T47D (cell line): ENCODE results near the gene GPHN.

Source experiments
- DNase-seq, 2 experiments: peaks; one replicate each; pipeline versions ENCODE4 v3.0.0 to v3.0.0-alpha.2; 2011 to 2012; ENCODE audit warnings: low read depth in 1 of 2, low spot score in 1 of 2
- JUND ChIP-seq: IDR thresholded peaks from 2 replicates; pipeline ENCODE4 v1.6.1; 2012; ENCODE audit warnings: low read depth
- in situ Hi-C: cut with HindIII; loops from 2 replicates; pipeline ENCODE4 v1.10.0; 2016; ENCODE audit warnings: low sequenced_read_pairs, low pct_unique_long_range_greater_than_20kb

The GPHN gene

DNA sequence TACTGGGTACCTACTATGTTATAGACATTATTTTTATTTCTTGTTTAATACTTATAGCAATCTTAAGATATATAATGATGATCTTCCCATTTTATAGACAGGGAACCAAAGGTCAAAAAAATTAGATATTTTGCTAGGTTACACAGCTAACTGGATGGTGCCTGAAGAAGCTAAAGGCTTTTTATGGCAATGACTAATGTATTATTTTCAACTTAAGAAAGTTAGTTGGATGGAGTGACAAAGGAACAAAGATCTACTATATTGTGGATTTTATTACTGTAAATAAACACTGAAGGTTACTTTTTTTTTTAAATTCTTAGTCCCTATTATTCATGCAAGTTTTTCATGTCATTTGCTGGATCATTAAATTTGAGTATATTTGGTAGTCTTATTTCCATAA is 227.9 kb downstream of the GPHN start:
- no peak for TF ChIP-seq JUND
- in situ Hi-C loops, result no loop called here
- no peak for DNase-seq

DNA sequence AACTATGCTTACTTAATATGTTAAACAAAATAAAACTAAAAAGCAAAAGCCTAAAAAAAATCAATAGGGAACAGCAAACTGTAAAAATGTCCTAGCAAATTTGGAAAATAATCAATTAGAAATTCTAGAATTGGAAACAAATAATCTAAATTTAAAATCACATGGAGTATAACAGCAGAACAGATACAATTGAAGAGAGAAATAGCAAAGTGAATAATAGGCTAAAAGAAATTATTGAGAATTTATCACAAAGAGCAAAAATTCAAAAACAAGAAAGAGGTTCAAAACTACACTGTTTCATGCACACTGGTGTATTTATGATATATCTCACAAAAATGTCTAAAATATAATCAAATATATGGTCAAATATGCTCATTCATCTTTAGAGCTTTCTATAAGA is 231.9 kb downstream of the GPHN start:
- in situ Hi-C loops, result no loop called here
- TF ChIP-seq JUND, result no peak
- DNase-seq, result no peak

DNA sequence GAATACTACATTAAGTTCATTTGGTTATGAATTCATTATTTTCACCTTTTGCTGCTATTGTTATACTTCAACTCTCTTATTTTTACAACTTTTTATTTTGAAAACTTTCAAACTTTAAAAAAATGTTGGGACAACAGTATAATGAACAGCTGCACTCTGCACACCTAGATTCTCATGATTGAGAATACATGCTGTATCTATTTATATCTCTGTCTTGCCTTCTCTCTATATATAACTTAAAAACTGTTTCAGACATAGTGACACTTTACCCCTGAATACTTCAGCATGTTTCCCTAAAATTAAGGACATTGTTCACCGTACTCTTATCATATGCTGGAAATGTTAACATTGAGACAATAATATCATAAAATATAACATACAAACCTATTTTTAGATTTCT is 237.1 kb downstream of the GPHN start:
- TF ChIP-seq JUND, result no peak
- in situ Hi-C loops, result no loop called here
- no peak for DNase-seq

DNA sequence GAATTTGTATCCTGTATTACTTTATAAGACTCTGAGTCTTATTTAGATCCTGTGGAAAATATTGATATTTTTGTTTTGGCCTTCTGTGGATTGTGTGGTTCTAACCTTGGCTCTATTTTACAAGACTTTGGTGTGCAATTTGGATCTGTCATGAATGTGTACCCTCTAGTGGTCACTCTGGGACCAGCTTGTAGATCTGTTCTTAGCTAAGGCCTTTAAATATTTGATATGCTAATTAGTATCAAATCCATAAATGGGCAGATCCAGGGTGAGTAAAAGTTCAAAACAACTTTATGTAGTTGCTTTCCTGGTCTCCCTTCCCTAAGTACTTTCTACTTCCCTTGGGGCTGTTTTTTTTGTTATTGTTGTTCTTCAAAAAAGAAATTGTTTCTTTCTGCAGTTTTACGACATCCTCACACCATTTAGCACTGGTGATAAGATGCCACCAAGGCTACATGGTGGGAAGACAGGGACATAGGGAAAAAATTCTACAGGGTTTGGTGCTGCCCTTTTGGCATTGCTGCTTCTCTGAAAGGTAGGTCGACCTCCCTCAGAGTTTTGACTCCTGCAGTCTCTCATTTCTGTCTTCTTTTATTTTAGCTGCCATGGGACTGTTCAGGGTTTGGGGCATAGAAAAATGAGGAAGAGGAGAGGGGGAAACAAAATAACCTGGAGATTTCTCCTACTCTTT is 238.5 kb downstream of the GPHN start:
- no peak for TF ChIP-seq JUND
- peak; percentile 26 to 70 for DNase-seq
- in situ Hi-C loops, result no loop called here

DNA sequence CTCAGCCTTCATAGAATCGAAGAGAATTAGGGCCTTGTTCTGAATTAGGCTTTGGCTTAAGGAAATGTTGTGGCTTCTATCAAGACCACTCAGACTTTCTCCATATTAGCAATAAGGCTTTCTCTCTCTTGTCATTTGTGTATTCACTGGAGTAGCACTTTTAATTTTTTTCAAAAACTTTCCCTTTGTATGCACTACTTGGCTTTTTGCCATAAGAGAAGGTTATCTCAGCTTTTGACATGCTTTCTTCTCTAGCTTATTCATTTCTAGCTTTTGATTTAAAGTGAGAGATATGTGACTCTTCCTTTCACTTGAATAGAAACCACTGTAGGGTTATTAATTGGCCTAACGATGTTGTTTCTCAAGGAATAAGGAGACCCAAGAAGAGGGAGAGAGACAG is 244.2 kb downstream of the GPHN start:
- no peak for TF ChIP-seq JUND
- in situ Hi-C loops, result no loop called here
- no peak for DNase-seq

DNA sequence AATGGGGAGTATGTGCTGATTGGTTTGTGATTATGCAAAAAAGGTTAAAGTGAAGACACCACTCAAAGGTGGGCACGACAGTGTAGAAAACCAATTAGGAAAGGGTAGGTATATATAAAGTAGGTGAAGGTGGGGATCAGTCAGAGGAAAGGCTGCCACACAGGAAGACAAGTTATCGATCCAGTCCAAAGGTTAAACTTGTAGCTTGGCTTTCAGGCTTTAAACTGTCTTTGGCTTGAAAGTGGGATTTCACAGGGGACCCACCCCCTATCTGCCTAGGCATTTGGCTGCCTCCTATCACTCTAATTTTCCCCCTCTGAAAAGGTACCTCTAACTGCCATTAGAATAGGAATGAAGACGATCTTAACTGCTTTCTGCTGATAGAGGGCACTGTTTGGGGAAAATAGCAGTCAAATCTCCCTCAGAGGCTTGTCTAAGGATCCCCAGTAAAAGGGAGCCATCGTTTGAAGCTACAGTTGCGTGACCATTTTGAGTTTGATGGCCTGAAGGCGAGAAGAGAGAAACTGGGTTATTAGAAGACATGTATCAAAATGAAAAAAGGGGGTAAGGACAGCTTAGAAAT is 250.2 kb downstream of the GPHN start:
- no peak for TF ChIP-seq JUND
- peak in 1 of 2 experiments; percentile 12 for DNase-seq
- in situ Hi-C loops, result no loop called here

DNA sequence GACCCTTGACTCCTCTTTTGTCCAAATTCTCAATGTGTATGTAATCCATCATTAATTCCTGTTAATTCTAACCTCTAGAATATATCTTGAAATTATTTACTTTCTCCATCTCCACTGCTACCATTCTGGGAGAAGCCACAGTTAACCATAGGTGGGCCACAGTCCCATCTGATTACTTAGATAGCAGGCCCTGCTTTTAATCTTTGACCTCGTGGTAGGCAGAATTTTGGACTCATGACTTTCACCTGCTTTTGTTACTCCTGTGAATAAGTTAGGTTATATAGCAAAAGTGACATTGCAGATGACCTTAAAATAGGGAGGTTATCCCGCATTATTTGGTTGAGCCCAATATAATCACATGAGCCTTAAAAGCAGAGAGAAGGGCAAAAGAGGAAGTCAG is 264.2 kb downstream of the GPHN start:
- in situ Hi-C loops, result no loop called here
- TF ChIP-seq JUND, result no peak

DNA sequence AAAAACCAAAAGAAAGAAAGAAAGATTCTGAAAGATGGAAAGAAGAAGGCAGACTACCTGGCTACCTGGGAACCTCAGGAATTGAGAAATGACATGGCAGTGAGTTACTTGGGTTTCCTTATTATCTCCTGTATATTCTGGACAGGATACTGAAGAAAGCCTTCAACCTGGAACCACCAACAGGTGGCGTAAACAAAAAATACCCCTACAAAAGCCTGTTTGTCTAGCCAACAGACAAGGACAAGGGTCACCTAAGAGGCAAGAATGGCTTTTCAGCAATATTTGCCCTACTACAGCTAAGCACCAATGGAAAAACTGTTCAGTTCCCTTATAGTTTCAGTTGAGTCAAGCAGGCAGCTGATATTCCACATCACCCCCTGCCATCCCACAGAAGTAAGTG is 274.9 kb downstream of the GPHN start:
- no peak for TF ChIP-seq JUND
- peak in 1 of 2 experiments; percentile 12 for DNase-seq
- in situ Hi-C loops, result no loop called here

More for the DNA sequence above, 264.2 kb downstream of the GPHN start:
- no peak for DNase-seq

DNA sequence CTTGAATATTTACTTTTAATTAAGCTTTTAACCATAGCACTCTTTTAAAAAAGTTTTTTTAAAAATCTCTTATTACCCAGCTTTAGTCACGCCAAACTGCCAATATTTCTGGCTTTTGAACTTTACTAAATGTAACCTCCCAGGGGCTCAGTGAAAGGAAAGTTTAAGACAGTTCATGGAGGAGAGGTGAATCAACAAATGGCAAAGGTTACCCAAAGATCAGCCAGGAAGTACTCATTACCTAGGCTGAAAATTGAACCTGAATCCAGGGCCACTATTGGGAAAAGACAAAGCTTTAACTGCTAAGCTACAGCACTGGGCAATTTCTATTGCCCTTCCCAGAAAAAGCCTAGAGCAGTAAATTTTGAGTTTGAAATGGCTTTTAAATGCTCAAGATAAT is 282.2 kb downstream of the GPHN start:
- DNase-seq, result no peak
- no peak for TF ChIP-seq JUND
- in situ Hi-C loops, result no loop called here

DNA sequence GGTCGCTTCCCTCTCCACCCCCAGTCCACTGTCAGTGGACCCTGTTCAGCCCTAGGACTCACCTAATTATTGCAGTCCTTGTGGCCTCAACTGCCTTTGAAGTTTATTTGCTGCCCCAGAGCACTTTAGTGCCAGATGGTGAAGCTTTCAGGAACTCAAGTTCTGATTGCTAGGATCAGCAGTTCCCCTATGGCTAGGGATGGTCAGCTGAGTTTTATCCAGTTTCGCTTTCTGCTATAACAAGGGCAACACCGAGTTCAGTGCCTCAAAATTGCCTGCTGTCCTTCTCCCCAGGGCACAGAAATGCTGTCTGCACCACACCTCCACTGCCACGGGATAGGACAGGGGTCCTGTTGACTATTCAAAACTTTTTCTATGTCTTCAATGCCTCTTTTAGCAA is 295.0 kb downstream of the GPHN start:
- no peak for DNase-seq
- in situ Hi-C loops, result no loop called here

DNA sequence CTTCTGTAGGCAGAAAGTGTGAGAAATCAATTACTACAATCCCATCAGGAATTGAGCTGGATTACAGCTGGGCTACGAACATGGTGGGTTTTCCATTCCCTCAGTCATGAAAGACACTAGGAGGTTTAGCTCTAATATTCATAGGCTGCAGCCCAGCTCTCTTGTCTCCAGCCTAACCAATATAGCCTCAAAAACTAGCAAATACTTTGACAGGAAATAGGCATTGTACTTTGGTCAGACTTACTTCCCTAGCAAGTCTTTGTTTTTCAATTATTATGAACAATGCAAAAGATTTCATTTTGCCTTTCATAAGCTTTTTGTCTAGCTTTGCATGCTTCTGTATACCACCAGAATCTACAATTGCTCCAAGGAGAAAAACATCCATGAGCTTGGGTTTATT is 296.2 kb downstream of the GPHN start:
- TF ChIP-seq JUND, result no peak
- no peak for DNase-seq
- in situ Hi-C loops, result no loop called here

More for the DNA sequence above, 295.0 kb downstream of the GPHN start:
- no peak for TF ChIP-seq JUND

DNA sequence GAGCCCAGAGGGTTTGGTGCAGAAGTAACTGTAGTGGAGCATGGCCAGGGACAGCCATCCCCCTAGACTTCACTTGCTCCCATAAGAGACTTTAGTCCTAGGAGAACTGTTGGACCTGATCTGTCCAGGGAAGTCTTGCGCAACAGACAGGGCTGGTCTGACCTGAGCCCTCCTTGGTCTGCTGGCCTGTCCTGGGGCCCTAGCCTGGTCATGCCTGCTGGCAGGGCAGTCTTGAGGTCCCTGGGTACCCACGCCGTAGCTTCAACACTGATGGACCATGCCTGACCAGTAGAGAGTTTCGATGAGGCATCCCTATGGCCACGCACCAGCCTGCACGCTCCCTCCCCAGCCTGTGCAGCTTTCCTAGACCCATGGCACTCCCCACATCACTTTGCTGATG is 305.7 kb downstream of the GPHN start:
- in situ Hi-C loops, result no loop called here
- no peak for TF ChIP-seq JUND
- no peak for DNase-seq

DNA sequence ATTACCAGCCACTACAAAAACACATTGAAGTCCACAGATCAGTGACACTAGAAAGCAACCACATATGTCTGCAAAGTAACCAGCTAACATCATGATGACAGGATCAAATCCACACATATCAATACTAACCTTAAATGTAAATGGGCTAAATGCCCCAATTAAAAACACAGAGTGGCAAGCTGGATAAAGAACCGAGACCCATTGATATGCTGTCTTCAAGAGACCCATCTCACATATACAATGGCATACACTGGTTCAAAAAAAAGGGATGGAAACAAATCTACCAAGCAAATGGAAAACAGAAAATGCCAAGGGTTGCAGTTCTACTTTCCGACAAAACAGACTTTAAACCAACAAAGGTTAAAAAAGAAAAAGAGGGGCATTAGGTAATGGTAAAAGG is 307.7 kb downstream of the GPHN start:
- DNase-seq, result no peak
- in situ Hi-C loops, result no loop called here
- no peak for TF ChIP-seq JUND

DNA sequence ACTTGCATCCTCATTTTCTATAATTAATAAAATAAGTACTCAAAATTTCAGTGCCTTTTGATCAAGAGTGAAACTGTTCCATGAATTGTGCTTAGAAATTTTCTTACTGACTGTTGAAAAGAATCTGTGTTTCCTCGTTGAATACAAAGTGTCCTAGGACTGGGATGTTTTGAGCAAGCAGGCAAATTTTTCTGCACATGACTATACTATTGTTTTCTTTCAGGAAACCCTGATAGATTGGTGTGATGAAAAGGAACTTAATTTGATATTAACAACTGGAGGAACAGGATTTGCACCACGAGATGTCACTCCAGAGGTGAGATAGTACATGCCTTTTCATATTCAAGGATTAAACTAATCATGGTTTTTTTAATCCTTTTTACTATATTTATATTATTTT is 316.3 kb downstream of the GPHN start:
- TF ChIP-seq JUND, result no peak
- in situ Hi-C loops, result no loop called here
- DNase-seq, result no peak
